IPS-18c (cell line): ENCODE data around the gene ZNF32.

Experiments
- H3K4me3 ChIP-seq: 2 replicates; pipeline ENCODE4 v1.7.0; 2013; ENCODE audit warnings: low read depth, mild to moderate bottlenecking, low read length, moderate library complexity; ENCODE audit not compliant: insufficient read depth
- H3K9me3 ChIP-seq: one replicate; pipeline ENCODE4 v1.6.1; 2013; ENCODE audit warnings: mild to moderate bottlenecking, low read length, moderate library complexity; ENCODE audit not compliant: control insufficient read depth, insufficient read depth

Gene ZNF32

GRCh38 chr10:43683451-43684291 is 35.0 kb upstream of the ZNF32 start:
- H3K4me3 ChIP-seq, result no peak overlapping the region

GRCh38 chr10:43682956-43683355 is 34.3 kb upstream of the ZNF32 start:
- H3K9me3 ChIP-seq, result no peaks in the 10 kb centered on the region
- H3K4me3 ChIP-seq, result no peak overlapping the region

More at GRCh38 chr10:43683451-43684291, 35.0 kb upstream of the ZNF32 start:
- no peaks in the 10 kb centered on the region for H3K9me3 ChIP-seq

- Histone ChIP-seq H3K4me3 (no peak overlapping the region), H3K9me3 (no peaks in the 10 kb centered on the region)
Measured at GRCh38 chr10:43681721-43682120, 33.0 kb upstream of the ZNF32 start.

- no peaks in the 10 kb centered on the region for H3K9me3 ChIP-seq
- no peak overlapping the region for H3K4me3 ChIP-seq
Measured at GRCh38 chr10:43681220-43681619, 32.5 kb upstream of the ZNF32 start.

- Histone ChIP-seq H3K9me3 (no peaks in the 10 kb centered on the region), H3K4me3 (no peak overlapping the region)
Measured at GRCh38 chr10:43680035-43680434, 31.4 kb upstream of the ZNF32 start.

GRCh38 chr10:43679509-43679908 is 30.8 kb upstream of the ZNF32 start:
- Histone ChIP-seq H3K9me3 (no peaks in the 10 kb centered on the region), H3K4me3 (no peak overlapping the region)

- H3K9me3 ChIP-seq, result no peaks in the 10 kb centered on the region
- H3K4me3 ChIP-seq, result no peak overlapping the region
Measured at GRCh38 chr10:43678654-43679053, 30.0 kb upstream of the ZNF32 start.

GRCh38 chr10:43676901-43677300 is 28.2 kb upstream of the ZNF32 start:
- H3K9me3 ChIP-seq, result no peaks in the 10 kb centered on the region

GRCh38 chr10:43676331-43676730 is 27.6 kb upstream of the ZNF32 start:
- no peak overlapping the region for H3K4me3 ChIP-seq
- no peaks in the 10 kb centered on the region for H3K9me3 ChIP-seq

More at GRCh38 chr10:43676901-43677300, 28.2 kb upstream of the ZNF32 start:
- no peak overlapping the region for H3K4me3 ChIP-seq

GRCh38 chr10:43674553-43675210 is 26.0 kb upstream of the ZNF32 start:
- Histone ChIP-seq H3K9me3 (no peaks in the 10 kb centered on the region), H3K4me3 (no peak overlapping the region)

GRCh38 chr10:43673471-43673870 is 24.8 kb upstream of the ZNF32 start:
- Histone ChIP-seq H3K9me3 (no peaks in the 10 kb centered on the region), H3K4me3 (no peak overlapping the region)

- Histone ChIP-seq H3K9me3 (no peaks in the 10 kb centered on the region), H3K4me3 (no peak overlapping the region)
Measured at GRCh38 chr10:43671659-43672531, 23.2 kb upstream of the ZNF32 start.

GRCh38 chr10:43669386-43669785 is 20.7 kb upstream of the ZNF32 start:
- Histone ChIP-seq H3K9me3 (no peaks in the 10 kb centered on the region), H3K4me3 (no peak overlapping the region)

GRCh38 chr10:43667761-43668386 is 19.2 kb upstream of the ZNF32 start:
- H3K9me3 ChIP-seq, result no peaks in the 10 kb centered on the region
- no peak overlapping the region for H3K4me3 ChIP-seq

- no peaks in the 10 kb centered on the region for H3K9me3 ChIP-seq
- H3K4me3 ChIP-seq, result no peak overlapping the region
Measured at GRCh38 chr10:43667317-43667731, 18.6 kb upstream of the ZNF32 start.

GRCh38 chr10:43666552-43666951 is 17.9 kb upstream of the ZNF32 start:
- no peaks in the 10 kb centered on the region for H3K9me3 ChIP-seq
- H3K4me3 ChIP-seq, result no peak overlapping the region

- H3K9me3 ChIP-seq, result no peaks in the 10 kb centered on the region
Measured at GRCh38 chr10:43665054-43665453, 16.4 kb upstream of the ZNF32 start.

More at GRCh38 chr10:43665054-43665453, 16.4 kb upstream of the ZNF32 start:
- H3K4me3 ChIP-seq, result no peak overlapping the region
